ENCODE results near the gene CEACAM7.

DNA sequence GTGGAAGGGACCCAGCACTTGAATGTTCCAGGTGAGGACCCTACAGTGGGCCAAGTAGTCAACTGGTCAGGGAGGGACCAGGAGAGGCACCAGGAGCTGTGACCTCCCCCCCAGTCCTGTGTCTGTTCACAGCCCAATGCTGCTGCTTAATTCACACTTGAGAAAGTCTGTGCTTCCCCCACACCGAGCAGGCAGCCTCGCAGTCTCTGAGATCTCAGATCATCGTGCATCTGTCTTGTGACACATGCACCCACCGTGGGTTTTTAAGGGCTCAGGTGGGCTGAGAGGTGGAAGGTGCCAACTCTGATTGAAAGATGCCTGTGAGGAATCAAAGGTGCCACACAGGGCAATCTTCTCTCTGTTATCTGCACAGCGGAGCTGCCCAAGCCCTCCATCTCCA, 26.5 kb upstream of the CEACAM7 start:
- no peak for TF ChIP-seq POLR2A (IDR thresholded peaks at IDR 0.05; ENCODE audit: low read depth, low read length)
- no peak for TF ChIP-seq TAF1 (IDR thresholded peaks at IDR 0.05; ENCODE audit: borderline replicate concordance, low read depth, low read length)

Data from GM12892 (cell line).